K562 (cell line): ENCODE measurements around the gene PDE2A. TPM values are rescaled to one million over a fixed set of nuclear protein-coding genes. Genes with fewer than 3 reads are reported as not detected.

Experiments used
- ATAC-seq: fragments of 200-7000 bp; cut with Tn5 transposase; 3 replicates; pipeline ENCODE4 v1.9.1; 2020; ENCODE audit warnings: moderate library complexity
- BruUV-seq: library from RNA; stranded (reverse); fragments of 400-500 nt; replicated peaks from 2 replicates; lab custom pipeline; 2021; lab: Mats Ljungman, UMichigan
- CTCF ChIA-PET: fragments of 300-600 bp; formaldehyde crosslinking; extraction: SDS; loops from one replicate; lab custom pipeline; 2021; ENCODE audit warnings: low intra/inter-chr PET ratio; lab: Yijun Ruan, JAX
- POLR2A ChIA-PET: fragments of 300-600, 350-650 bp; sonication (Branson Sonifier 250); formaldehyde crosslinking; extraction: SDS; loops from one replicate; lab custom pipeline; 2021; ENCODE audit warnings: antibody characterized with exemption, inconsistent platforms; lab: Yijun Ruan, JAX
- DNase-seq, 4 experiments: peaks; one replicate each; pipeline versions ENCODE4 v3.0.0 to v3.0.0-alpha.2; 2011 to 2018; ENCODE audit warnings: low spot score in 3 of 4, mixed read lengths in 3 of 4; ENCODE audit errors: extremely low read depth in 1 of 4
- FAIRE-seq: peaks from 2 replicates; lab custom pipeline; 2011; peaks lifted over from hg19 to GRCh38; lab: Jason Lieb, UNC
- H2AFZ ChIP-seq: 2 replicates; pipeline ENCODE4 v1.6.0; 2011; ENCODE audit warnings: low read depth, low read length, control low read depth, inconsistent platforms
- H3K27ac ChIP-seq: fragments of 200-600 bp; 3 replicates; pipeline ENCODE4 v1.8.0; 2011; ENCODE audit warnings: low read depth, mild to moderate bottlenecking, control low read depth, inconsistent platforms, low read length, moderate library complexity, mixed read lengths; ENCODE audit errors: extremely low read depth
- H3K27me3 ChIP-seq, 2 experiments: fragments of 300-600 bp in 1 of 2; 2 replicates in 1 of 2; 3 replicates in 1 of 2; pipeline versions ENCODE4 v1.6.0 to v1.8.0; 2011; ENCODE audit warnings: inconsistent platforms in 2 of 2, low read length in 2 of 2, mild to moderate bottlenecking in 1 of 2, mixed read lengths in 1 of 2, moderate library complexity in 1 of 2; ENCODE audit not compliant: control insufficient read depth in 2 of 2, insufficient read depth in 2 of 2
- H3K36me3 ChIP-seq: fragments of 300-600 bp; 3 replicates; pipeline ENCODE4 v1.8.0; 2011; ENCODE audit warnings: mild to moderate bottlenecking, low read length, inconsistent platforms; ENCODE audit not compliant: control insufficient read depth, insufficient read depth
- H3K4me1 ChIP-seq, 2 experiments: fragments of 200-600 bp in 1 of 2; replicated peaks in 1 of 2; 2 replicates in 1 of 2; 3 replicates in 1 of 2; pipeline versions ENCODE4 v1.5.1 to v1.8.0; 2011; ENCODE audit warnings: inconsistent platforms in 2 of 2, low read length in 2 of 2, mild to moderate bottlenecking in 1 of 2, mixed read lengths in 1 of 2, moderate library complexity in 1 of 2; ENCODE audit not compliant: control insufficient read depth in 2 of 2, insufficient read depth in 2 of 2
- H3K4me2 ChIP-seq: 2 replicates; pipeline ENCODE4 v1.6.1; 2011; ENCODE audit warnings: low read length, control low read depth, inconsistent platforms, mixed read lengths; ENCODE audit not compliant: insufficient read depth
- H3K4me3 ChIP-seq: fragments of 200-600 bp; sonication (generic), shearing (Covaris generic); 2 replicates; pipeline ENCODE4 v1.5.1; 2016; ENCODE audit warnings: control low read depth, inconsistent platforms
- H3K79me2 ChIP-seq: fragments of 200-600 bp; 3 replicates; pipeline ENCODE4 v1.8.0; 2011; ENCODE audit warnings: low read length, inconsistent platforms; ENCODE audit not compliant: control insufficient read depth, insufficient read depth
- H3K9ac ChIP-seq, 2 experiments: 2 replicates each; pipeline versions ENCODE4 v1.6.0 to v1.6.1; 2011; ENCODE audit warnings: low read depth in 2 of 2, low read length in 2 of 2, control low read depth in 1 of 2, inconsistent platforms in 1 of 2, mild to moderate bottlenecking in 1 of 2, mixed read lengths in 1 of 2; ENCODE audit not compliant: insufficient read depth in 1 of 2
- H3K9me1 ChIP-seq: one replicate; pipeline ENCODE4 v1.6.0; 2011; ENCODE audit warnings: inconsistent platforms, mild to moderate bottlenecking, low read length, moderate library complexity; ENCODE audit not compliant: control insufficient read depth, insufficient read depth
- H3K9me3 ChIP-seq: replicated peaks from 2 replicates; pipeline ENCODE4 v1.5.1; 2011; ENCODE audit warnings: low read depth, low read length, inconsistent platforms; ENCODE audit not compliant: control insufficient read depth, insufficient read depth
- H4K20me1 ChIP-seq: replicated peaks from 2 replicates; pipeline ENCODE4 v1.6.1; 2011; ENCODE audit warnings: low read length, inconsistent platforms, mixed read lengths; ENCODE audit not compliant: control insufficient read depth, insufficient read depth
- ATF4 ChIP-seq: fragments of 450-650 bp; formaldehyde crosslinking; IDR thresholded peaks from 2 replicates; pipeline ENCODE4 v1.4.0; 2022; ENCODE audit warnings: mild to moderate bottlenecking, moderate library complexity
- BRCA1 ChIP-seq, 2 experiments: fragments of 450-650 bp in 1 of 2; sonication (generic) in 1 of 2; formaldehyde crosslinking in 1 of 2; IDR thresholded peaks; 2 replicates each; pipeline versions ENCODE4 v1.5.0 to v1.6.1; 2017 to 2020; ENCODE audit warnings: mild to moderate bottlenecking in 1 of 2, missing genetic modification reagents in 1 of 2
- FOXK1 ChIP-seq: sonication (generic); formaldehyde crosslinking; IDR thresholded peaks from 2 replicates; pipeline ENCODE4 v1.8.0; 2022; ENCODE audit warnings: missing genetic modification reagents, mild to moderate bottlenecking, borderline replicate concordance
- GTF2B ChIP-seq: IDR thresholded peaks from 2 replicates; pipeline ENCODE4 v1.6.1; 2011; ENCODE audit not compliant: insufficient read length; ENCODE audit errors: extremely low read depth
- HNRNPL ChIP-seq: fragments of 200-400 bp; formaldehyde crosslinking; IDR thresholded peaks from 2 replicates; pipeline ENCODE4 v1.6.1; 2017; ENCODE audit warnings: low read depth, mild to moderate bottlenecking, low read length
- KLF16 ChIP-seq: IDR thresholded peaks from 2 replicates; pipeline ENCODE4 v1.6.1; 2016; ENCODE audit warnings: antibody characterized with exemption
- MEIS2 ChIP-seq: fragments of 450-650 bp; IDR thresholded peaks from 2 replicates; pipeline ENCODE4 v1.6.1; 2014; ENCODE audit warnings: mild to moderate bottlenecking; ENCODE audit not compliant: partially characterized antibody
- PBX2 ChIP-seq, 2 experiments: IDR thresholded peaks in 1 of 2; conservative IDR thresholded peaks in 1 of 2; 2 replicates each; pipeline ENCODE4 v1.6.1; 2016; ENCODE audit warnings: low read depth in 2 of 2, mild to moderate bottlenecking in 1 of 2, missing compliant biosample characterization in 1 of 2, missing genetic modification characterization in 1 of 2, moderate library complexity in 1 of 2
- PKNOX1 ChIP-seq: fragments of 450-650 bp; IDR thresholded peaks from 2 replicates; pipeline ENCODE4 v1.6.1; 2016
- SAFB ChIP-seq: fragments of 200-400 bp; formaldehyde crosslinking; IDR thresholded peaks from 2 replicates; pipeline ENCODE4 v1.6.1; 2017; ENCODE audit warnings: low read depth, low read length, borderline replicate concordance
- SMARCC2 ChIP-seq: fragments of 450-650 bp; IDR thresholded peaks from 2 replicates; pipeline ENCODE4 v1.6.1; 2017; ENCODE audit warnings: antibody characterized with exemption, moderate library complexity, mild to moderate bottlenecking, low read depth
- SMC3 ChIP-seq: conservative IDR thresholded peaks from 2 replicates; pipeline ENCODE4 v1.6.1; 2011; ENCODE audit warnings: low read depth, low read length, improper control_type of control experiment; ENCODE audit not compliant: insufficient read depth
- TCFL5 ChIP-seq: fragments of 250-450 bp; sonication (Bioruptor Pico); conservative IDR thresholded peaks from 2 replicates; pipeline ENCODE4 v1.6.1; 2021; ENCODE audit warnings: mild to moderate bottlenecking, moderate library complexity, matching md5 sums
- XRCC4 ChIP-seq: IDR thresholded peaks from one replicate; pipeline ENCODE4 v1.6.1; 2011; ENCODE audit not compliant: insufficient read depth, insufficient read length; ENCODE audit errors: extremely low read depth
- ZBED1 ChIP-seq: IDR thresholded peaks from 2 replicates; pipeline ENCODE4 v1.6.1; 2014
- ZFP36 ChIP-seq: fragments of 150-350 bp; IDR thresholded peaks from 2 replicates; pipeline ENCODE4 v1.6.1; 2018; ENCODE audit warnings: low read length, low read depth; ENCODE audit not compliant: partially characterized antibody
- WGBS: fragments of 100-300 bp; shearing (Covaris generic); methylation state at CpG from one replicate; pipeline ENCODE4 v1.1.6; 2016; ENCODE audit warnings: low coverage, mixed read lengths; ENCODE audit not compliant: insufficient coverage; ENCODE audit errors: missing lambda C conversion rate; 5-methylcytosine and 5-hydroxymethylcytosine counted together
- in situ Hi-C: fragments of 300-500 bp; cut with MboI; formaldehyde crosslinking; loops from 4 replicates; pipeline ENCODE4 v1.15.0; 2018; ENCODE audit warnings: inconsistent platforms, mixed read lengths
- intact Hi-C: fragments of 100-400 bp; cut with micrococcal nuclease; formaldehyde crosslinking; loops from 2 replicates; pipeline ENCODE4 v1.14.2; 2022
- polyA plus RNA-seq, 8 experiments: library from polyadenylated mRNA; depleted of rRNA in 4 of 8; stranded (reverse) in 5 of 8; unstranded in 3 of 8; fragments of >200 nt; fragmentation: Nextera tagmentation in 2 of 8; fragmentation: Illumina TruSeq in 1 of 8; extraction: Ambion mirVana in 2 of 8; extraction: Trizol in 1 of 8; gene quantifications; 2 replicates each; pipeline versions ENCODE4 v1.2.1 to v1.2.3, GENCODE V29; 2011 to 2014; ENCODE audit warnings: inconsistent platforms in 1 of 8, missing spikeins in 1 of 8
- total RNA-seq, 7 experiments: library from RNA; depleted of rRNA in 6 of 7; stranded (reverse); fragments of >200 nt in 6 of 7; fragmentation: Illumina TruSeq in 2 of 7; extraction: Trizol in 2 of 7; gene quantifications; 2 replicates each; pipeline versions ENCODE4 v1.2.1 to v1.2.3, GENCODE V29; 2011 to 2021; ENCODE audit warnings: low replicate concordance in 1 of 7

PDE2A gene
- total and polyA plus RNA-seq, 9 of the 15 experiments (the other 6 are each of a cell fraction or from before 2014, with no cell fraction given) = 0.07 to 15.2 (median 1.6) TPM; not detected in 1

- CTCF ChIA-PET = interaction anchor here (0.7 to 2.5 kb wide), 3 partner anchors 45 to 105 kb away, joined by 3 to 8 read pairs (median 6); no protein-coding TSS in a partner anchor
- TF ChIP-seq ZFP36 (no peak), MEIS2 (peak; percentile 7), SMC3 (no peak), ZBED1 (no peak), GTF2B (no peak), KLF16 (no peak), PBX2 (CRISPR knock-in tag; IDR thresholded peaks at IDR 0.05; ENCODE audit: low read depth) (no peak), PBX2 (tag; conservative IDR thresholded peaks at IDR 0.05; ENCODE audit: low read depth) (peak; percentile 43; the same call in 1 of the 2 replicates), SAFB (no peak), HNRNPL (no peak), TCFL5 (CRISPR knock-in tag) (no peak), BRCA1 (IDR thresholded peaks at IDR 0.05) (no peak), BRCA1 (CRISPR knock-in tag; IDR thresholded peaks at IDR 0.05) (no peak), SMARCC2 (no peak), FOXK1 (CRISPR knock-in tag) (no peak), PKNOX1 (0 out of 2 replicates have a peak, but pooled peaks have one; percentile 30), XRCC4 (no peak), ATF4 (CRISPR knock-in tag) (no peak)
- H3K79me2 ChIP-seq = no peaks in the 10 kb centered on the region
- H4K20me1 ChIP-seq = peaks cover 19% of the 10 kb centered on the region
- ATAC-seq (no peak), DNase-seq (no peak), FAIRE-seq (no peak)
- no peak overlapping the region for H3K9ac ChIP-seq
- in situ Hi-C loops = loop anchor here (5.0 kb wide), 1 partner anchor 49 kb away; no protein-coding TSS in a partner anchor
- H3K9me1 ChIP-seq = peaks cover 5% of the 10 kb centered on the region
- 4% methylated on average over 6 of the region's 6 CpGs for WGBS
- no peaks in the 10 kb centered on the region for H3K4me1 ChIP-seq
- H2AFZ ChIP-seq = no peak overlapping the region
- no peak overlapping the region for H3K27ac ChIP-seq
- POLR2A ChIA-PET = interaction anchor here (0.6 kb wide), 1 partner anchor 236 kb away, joined by 3 read pairs; no protein-coding TSS in a partner anchor
- no peak overlapping the region for H3K4me2 ChIP-seq
- no peak overlapping the region for H3K4me3 ChIP-seq
- H3K36me3 ChIP-seq = no peaks in the 10 kb centered on the region
- no peaks in the 10 kb centered on the region for H3K9me3 ChIP-seq
- peaks cover 13 to 72% of the 10 kb centered on the region in 2 experiments; a peak in 4 of 5 replicates for H3K27me3 ChIP-seq
- no TSS peak for BruUV-seq
- intact Hi-C loops = loop anchor here (2.0 kb wide), 1 partner anchor 44 kb away; no protein-coding TSS in a partner anchor
Observed at GRCh38 chr11:72598466-72598865, 75.8 kb downstream of the PDE2A start.
